Activated B cell treated with CpG ODN at 0.5 μM for 24 hours (primary cell): Measurements from ENCODE around the gene LHFPL6. TPM values are rescaled to one million over a fixed set of nuclear protein-coding genes. Genes with fewer than 3 reads are reported as not detected.

Experiments
- ATAC-seq: fragments of 200-7000 bp; cut with Tn5 transposase; one replicate; pipeline ENCODE4 v1.10.0; 2021; ENCODE audit warnings: low read depth, mild to moderate bottlenecking, moderate library complexity
- CTCF ChIA-PET: fragments of 350-600 bp; sonication (Branson Sonifier 250); formaldehyde crosslinking; loops from one replicate; lab custom pipeline; 2021; ENCODE audit warnings: antibody characterized with exemption; lab: Charles Lee
- POLR2A ChIA-PET: fragments of 350-600 bp; sonication (Branson Sonifier 250); formaldehyde crosslinking; loops from one replicate; lab custom pipeline; 2021; ENCODE audit warnings: antibody characterized with exemption; lab: Charles Lee
- DNase-seq: peaks from one replicate; pipeline ENCODE4 v3.0.0; 2022
- H3K27ac Mint-ChIP-seq: one replicate; pipeline ENCODE4 v1.8.0; 2020; ENCODE audit warnings: mixed read lengths
- H3K27me3 Mint-ChIP-seq: one replicate; pipeline ENCODE4 v1.8.0; 2021; ENCODE audit warnings: mixed read lengths
- H3K36me3 Mint-ChIP-seq: one replicate; pipeline ENCODE4 v1.8.0; 2021; ENCODE audit warnings: low read depth, mixed read lengths
- H3K4me1 Mint-ChIP-seq: one replicate; pipeline ENCODE4 v1.8.0; 2021; ENCODE audit warnings: mixed read lengths
- H3K4me3 Mint-ChIP-seq: one replicate; pipeline ENCODE4 v1.8.0; 2020; ENCODE audit warnings: mild to moderate bottlenecking, mixed read lengths
- H3K9me3 Mint-ChIP-seq: one replicate; pipeline ENCODE4 v1.8.0; 2020; ENCODE audit warnings: mixed read lengths
- intact Hi-C: fragments of 100-400 bp; cut with micrococcal nuclease; formaldehyde crosslinking; loops from one replicate; pipeline ENCODE4 v1.15.1; 2024
- total RNA-seq: library from RNA; stranded (reverse); gene quantifications from 2 replicates; pipeline ENCODE4 v1.2.3, GENCODE V29; 2022
- TF ChIP-seq, protein P1 (sequence below): fragments of 200-600 bp; IDR thresholded peaks from one replicate; pipeline ENCODE4 v1.8.0; 2022; ENCODE audit warnings: antibody characterized with exemption, mild to moderate bottlenecking

The LHFPL6 gene
- total RNA-seq, 1 donor from 2014 or later, result 0.13 TPM

DNA sequence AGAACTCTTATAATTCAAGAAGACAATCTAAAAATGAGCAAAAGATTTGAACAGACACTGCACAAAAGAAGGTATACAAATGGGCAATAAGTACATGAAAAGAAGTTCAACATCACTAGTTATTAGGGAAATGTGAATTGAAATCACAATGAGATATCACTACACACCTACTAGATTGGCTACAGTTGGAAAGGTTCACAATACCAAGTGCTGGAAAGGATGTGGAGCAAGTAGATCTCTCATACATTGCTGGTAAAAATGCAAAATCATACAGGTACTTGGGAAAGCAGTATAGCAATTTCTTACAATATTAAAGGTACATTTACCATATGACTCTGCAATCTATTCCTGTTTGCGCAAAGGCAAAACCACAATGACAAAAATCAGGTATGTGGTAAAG, 145.7 kb downstream of the LHFPL6 start:
- H3K4me1 Mint-ChIP-seq, result peaks cover 2% of the 10 kb centered on the region
- no peak overlapping the region for H3K27ac Mint-ChIP-seq
- ATAC-seq (no peak), DNase-seq (no peak)
- TF ChIP-seq, protein P1, sequence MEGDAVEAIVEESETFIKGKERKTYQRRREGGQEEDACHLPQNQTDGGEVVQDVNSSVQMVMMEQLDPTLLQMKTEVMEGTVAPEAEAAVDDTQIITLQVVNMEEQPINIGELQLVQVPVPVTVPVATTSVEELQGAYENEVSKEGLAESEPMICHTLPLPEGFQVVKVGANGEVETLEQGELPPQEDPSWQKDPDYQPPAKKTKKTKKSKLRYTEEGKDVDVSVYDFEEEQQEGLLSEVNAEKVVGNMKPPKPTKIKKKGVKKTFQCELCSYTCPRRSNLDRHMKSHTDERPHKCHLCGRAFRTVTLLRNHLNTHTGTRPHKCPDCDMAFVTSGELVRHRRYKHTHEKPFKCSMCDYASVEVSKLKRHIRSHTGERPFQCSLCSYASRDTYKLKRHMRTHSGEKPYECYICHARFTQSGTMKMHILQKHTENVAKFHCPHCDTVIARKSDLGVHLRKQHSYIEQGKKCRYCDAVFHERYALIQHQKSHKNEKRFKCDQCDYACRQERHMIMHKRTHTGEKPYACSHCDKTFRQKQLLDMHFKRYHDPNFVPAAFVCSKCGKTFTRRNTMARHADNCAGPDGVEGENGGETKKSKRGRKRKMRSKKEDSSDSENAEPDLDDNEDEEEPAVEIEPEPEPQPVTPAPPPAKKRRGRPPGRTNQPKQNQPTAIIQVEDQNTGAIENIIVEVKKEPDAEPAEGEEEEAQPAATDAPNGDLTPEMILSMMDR, result no peak
- intact Hi-C loops, result no loop called here
- CTCF ChIA-PET, result no interaction called here
- POLR2A ChIA-PET, result no interaction called here
- no peak overlapping the region for H3K4me3 Mint-ChIP-seq
- H3K27me3 Mint-ChIP-seq, result no peaks in the 10 kb centered on the region
- peaks cover 2% of the 10 kb centered on the region for H3K9me3 Mint-ChIP-seq
- H3K36me3 Mint-ChIP-seq, result no peaks in the 10 kb centered on the region

DNA sequence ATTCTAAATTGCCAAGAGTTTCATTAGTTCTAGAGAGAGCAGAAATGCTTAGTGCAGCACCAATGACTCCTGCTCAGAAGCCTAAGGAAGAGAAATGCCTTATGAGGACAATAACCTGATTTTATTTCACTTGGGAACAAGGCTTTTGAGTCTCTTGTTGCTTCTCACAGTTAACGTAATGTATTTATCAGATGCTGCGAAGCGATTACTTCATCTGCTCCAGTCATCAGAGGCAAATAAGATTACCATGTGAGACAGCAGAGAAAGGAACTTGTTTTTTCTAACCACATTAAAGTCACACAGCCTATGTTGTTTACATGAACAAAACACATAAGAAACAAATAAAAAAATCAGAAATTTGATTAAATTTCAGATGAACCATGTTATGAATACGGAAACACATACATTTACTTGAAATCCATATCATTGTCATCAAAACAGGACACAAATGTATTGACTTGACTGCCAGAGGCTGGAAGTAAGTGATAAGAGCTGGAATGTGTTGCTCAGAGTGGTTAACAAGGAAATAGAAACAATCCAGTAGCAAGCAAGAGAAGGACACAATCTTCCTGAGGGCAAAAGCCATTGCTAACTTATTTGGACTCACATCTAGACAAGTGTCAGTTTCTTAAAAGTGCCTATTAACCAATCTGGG, 147.3 kb downstream of the LHFPL6 start:
- DNase-seq (no peak), ATAC-seq (no peak)
- Mint-ChIP-seq H3K4me3 (no peak overlapping the region), H3K36me3 (no peaks in the 10 kb centered on the region), H3K9me3 (peaks cover 2% of the 10 kb centered on the region), H3K27me3 (no peaks in the 10 kb centered on the region), H3K4me1 (peaks cover 17% of the 10 kb centered on the region), H3K27ac (no peak overlapping the region)
- CTCF ChIA-PET, result no interaction called here
- TF ChIP-seq, protein P1, result no peak
- POLR2A ChIA-PET, result no interaction called here
- intact Hi-C loops, result no loop called here

DNA sequence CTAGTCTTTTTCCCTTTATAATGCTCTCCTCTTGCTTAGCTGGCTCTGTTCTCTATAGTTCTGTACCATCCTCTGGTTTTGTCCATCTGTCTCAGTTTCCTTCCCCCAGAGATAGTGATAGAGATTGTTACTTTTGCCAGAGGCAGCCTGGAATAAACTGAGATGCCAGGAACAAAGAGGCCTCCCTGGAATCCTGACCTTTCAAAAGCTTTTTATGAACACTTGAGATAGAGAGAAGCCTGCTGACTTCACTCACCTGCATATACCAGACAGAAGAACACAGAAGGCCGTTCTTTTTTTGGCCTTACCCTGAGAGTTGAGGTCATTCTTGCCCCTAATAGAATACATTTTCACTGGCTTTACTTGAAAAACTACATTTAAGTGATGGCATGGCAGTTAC, 150.2 kb downstream of the LHFPL6 start:
- peaks cover 17% of the 10 kb centered on the region for H3K4me1 Mint-ChIP-seq
- no peaks in the 10 kb centered on the region for H3K36me3 Mint-ChIP-seq
- peaks cover 2% of the 10 kb centered on the region for H3K9me3 Mint-ChIP-seq
- no peak for ATAC-seq
- ChIA-PET POLR2A (no interaction called here), CTCF (no interaction called here)
- TF ChIP-seq, protein P1, result no peak
- H3K27me3 Mint-ChIP-seq, result no peaks in the 10 kb centered on the region
- intact Hi-C loops, result no loop called here
- no peak for DNase-seq
- no peak overlapping the region for H3K4me3 Mint-ChIP-seq
- no peak overlapping the region for H3K27ac Mint-ChIP-seq

DNA sequence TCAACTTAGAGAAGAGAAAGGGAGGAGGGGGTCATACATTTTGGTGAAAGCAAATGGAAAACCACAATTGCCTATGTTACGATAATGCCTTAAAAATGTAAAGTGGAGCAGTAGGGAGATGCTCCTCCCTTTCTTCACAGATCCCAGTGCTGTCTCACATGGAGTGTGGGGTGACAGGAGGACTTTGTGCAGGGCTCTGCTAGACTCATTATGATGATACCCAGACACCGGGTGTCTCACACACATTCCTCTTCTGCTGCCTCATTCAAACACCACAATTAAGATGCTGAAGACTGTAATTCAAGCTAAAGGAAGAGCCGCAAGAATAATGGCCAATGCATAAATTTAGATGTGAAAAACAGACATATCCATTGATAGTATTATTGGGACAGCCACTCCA, 150.6 kb downstream of the LHFPL6 start:
- intact Hi-C loops, result no loop called here
- Mint-ChIP-seq H3K27me3 (no peaks in the 10 kb centered on the region), H3K36me3 (no peaks in the 10 kb centered on the region), H3K4me3 (no peak overlapping the region), H3K9me3 (peaks cover 2% of the 10 kb centered on the region), H3K4me1 (peaks cover 17% of the 10 kb centered on the region), H3K27ac (no peak overlapping the region)
- POLR2A ChIA-PET, result no interaction called here
- ATAC-seq, result no peak
- CTCF ChIA-PET, result no interaction called here
- TF ChIP-seq, protein P1, result no peak
- no peak for DNase-seq

DNA sequence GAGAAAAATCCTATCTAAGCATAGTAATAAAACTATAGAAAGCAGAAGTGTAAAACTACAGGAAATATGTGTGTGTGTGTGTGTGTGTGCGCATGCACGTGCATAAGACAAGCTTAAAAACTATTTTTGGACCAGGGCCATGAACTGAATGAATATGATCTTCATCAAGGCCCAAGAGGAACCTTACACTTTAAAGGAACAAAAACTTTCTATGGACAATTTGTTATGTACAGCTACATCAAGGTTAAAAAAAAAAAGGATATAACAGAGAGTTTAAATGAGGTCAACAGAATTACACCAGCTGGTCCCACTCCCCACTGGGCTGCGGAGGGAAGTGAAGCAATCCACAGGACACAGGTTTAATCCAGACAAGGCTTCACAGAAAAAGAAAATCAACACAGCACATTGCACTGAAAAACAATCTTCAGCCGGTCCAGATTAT, 151.1 kb downstream of the LHFPL6 start:
- intact Hi-C loops, result no loop called here
- H3K27ac Mint-ChIP-seq, result peak overlapping the region; percentile 19
- no peak for DNase-seq
- ATAC-seq, result peak; percentile 45
- CTCF ChIA-PET, result no interaction called here
- H3K4me1 Mint-ChIP-seq, result peaks cover 17% of the 10 kb centered on the region
- POLR2A ChIA-PET, result no interaction called here
- TF ChIP-seq, protein P1, result no peak
- no peak overlapping the region for H3K4me3 Mint-ChIP-seq
- H3K9me3 Mint-ChIP-seq, result no peaks in the 10 kb centered on the region
- no peaks in the 10 kb centered on the region for H3K36me3 Mint-ChIP-seq
- H3K27me3 Mint-ChIP-seq, result no peaks in the 10 kb centered on the region
